ENCODE data around the gene VAX1. TPM values are rescaled to one million over a fixed set of nuclear protein-coding genes. Genes with fewer than 3 reads are reported as not detected.

Gene VAX1
- total RNA-seq, 1 donor from 2014 or later: not detected

DNA sequence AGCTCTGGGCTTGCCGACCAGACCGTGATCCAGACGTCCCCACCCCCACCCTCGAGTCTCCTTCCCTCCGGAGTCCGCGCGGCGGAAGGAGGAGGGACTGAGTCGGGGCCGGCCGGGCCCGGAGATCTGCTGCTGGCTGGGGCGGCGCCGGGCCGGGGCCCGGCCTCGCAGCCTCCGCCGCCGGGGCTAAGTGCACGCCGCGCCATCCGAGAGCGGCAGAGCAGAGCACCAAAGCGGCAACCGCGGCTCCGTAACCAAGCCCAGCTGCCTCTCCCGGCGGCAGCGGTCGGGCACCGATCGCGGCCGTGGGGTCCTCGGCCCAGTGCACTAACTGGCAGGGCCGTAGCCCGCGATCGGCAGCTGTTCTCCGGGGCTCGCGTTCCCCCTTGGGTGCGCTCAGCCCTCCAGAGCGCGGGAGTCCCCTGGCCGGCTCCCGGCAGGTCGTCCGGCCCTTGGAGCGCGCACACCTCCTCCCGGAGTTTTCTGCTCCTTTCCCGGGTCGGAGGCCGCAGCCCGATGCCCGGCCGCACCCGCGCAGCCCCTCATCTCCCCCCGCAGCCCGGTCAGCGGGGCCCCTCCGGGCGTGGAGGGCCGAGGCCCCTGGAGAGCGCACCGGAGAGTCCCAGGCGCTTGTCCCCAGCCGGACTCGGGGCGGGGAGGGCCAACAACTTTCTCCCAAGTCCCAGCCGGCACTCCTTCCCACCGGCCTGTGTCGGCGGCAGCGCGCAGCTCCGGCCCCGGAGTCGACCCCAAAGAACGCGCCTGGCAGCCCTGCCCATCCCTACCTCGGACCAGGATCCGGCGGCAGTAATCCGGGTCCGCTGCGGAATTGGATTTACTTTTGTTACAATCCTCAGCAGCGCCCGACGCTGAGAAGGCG is 799 bp downstream of the VAX1 start:
- Mint-ChIP-seq H3K36me3 (ENCODE audit: low read depth) (peaks cover under 1% of the 10 kb centered on the region), H3K4me1 (ENCODE audit: low read depth) (no peaks in the 10 kb centered on the region), H3K27me3 (ENCODE audit: insufficient read depth) (peaks cover 68% of the 10 kb centered on the region), H3K4me3 (no peak overlapping the region), H3K9me3 (no peaks in the 10 kb centered on the region), H3K27ac (peak overlapping the region; percentile 79)
- DNase-seq (ENCODE audit: low spot score): no peak
- intact Hi-C loops (cut with micrococcal nuclease): loop anchor here (1.0 kb wide), 1 partner anchor 415 kb away; no protein-coding TSS in a partner anchor

DNA sequence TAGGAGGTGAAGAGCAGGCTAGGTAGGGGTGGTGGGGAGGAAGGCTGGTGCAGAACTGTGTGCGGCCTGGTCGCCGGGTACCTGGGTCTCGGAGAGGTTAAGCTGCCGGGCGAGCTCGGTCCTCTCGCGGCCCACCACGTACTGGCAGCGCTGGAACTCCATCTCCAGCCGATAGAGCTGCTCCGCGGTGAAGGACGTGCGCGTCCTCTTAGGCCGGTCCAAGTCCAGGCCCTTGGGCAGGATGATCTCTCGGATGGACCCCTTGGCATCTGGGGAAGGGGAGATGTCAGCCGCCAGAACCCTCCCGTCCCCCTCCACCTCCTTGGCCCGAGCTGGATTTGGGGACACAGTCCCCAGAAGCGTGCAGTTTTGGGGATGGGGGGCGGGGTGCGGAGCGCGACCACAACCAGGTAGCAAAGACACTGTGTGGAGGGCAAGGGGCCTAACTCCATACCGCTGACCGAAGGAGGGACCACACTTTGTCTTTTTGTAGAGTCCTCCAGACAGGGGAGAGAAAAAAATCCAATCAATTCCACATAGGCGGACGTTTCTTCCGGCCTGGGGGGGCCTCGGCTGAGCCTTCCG is 1.6 kb downstream of the VAX1 start:
- H3K27me3 Mint-ChIP-seq (ENCODE audit: insufficient read depth): peaks cover 68% of the 10 kb centered on the region
- peaks cover 1% of the 10 kb centered on the region for H3K36me3 Mint-ChIP-seq (ENCODE audit: low read depth)
- H3K9me3 Mint-ChIP-seq: no peaks in the 10 kb centered on the region
- H3K27ac Mint-ChIP-seq: peak overlapping the region; percentile 36
- no peak overlapping the region for H3K4me3 Mint-ChIP-seq
- H3K4me1 Mint-ChIP-seq (ENCODE audit: low read depth): no peaks in the 10 kb centered on the region
- intact Hi-C loops (cut with micrococcal nuclease): no loop called here
- no peak for DNase-seq (ENCODE audit: low spot score)

DNA sequence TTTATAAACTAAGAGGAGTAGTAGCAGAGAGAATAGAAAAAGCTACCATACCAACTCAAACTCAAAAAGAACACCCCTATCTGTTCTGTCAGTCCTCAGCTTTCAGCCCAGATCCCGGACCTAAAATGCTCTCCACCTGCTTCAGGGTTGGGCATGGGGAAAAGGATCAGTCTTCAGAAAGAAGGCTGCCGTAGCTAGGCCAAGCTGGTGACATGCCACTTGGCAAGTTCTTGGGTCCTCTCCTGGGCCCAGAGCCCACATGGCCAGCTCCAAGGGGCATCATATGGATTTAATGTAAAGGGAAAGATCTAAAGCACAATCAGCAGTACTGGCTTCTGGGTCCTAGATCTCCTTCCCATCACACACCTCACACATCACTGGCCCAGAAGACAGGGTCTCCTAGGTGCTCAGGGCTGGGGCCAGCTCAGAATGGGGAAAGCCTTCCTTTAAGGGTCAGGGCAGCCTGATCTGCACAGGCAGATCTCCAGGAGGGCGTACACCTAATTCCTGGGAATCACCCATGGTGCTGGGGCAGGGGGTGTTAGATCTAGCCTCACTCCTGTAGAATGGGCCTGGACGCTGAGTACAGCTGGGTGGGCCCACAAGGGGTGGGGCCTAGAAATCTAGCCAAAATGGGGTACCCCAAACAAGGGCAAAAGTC is 2.5 kb downstream of the VAX1 start:
- no peak for DNase-seq (ENCODE audit: low spot score)
- intact Hi-C loops (cut with micrococcal nuclease): no loop called here
- peaks cover 68% of the 10 kb centered on the region for H3K27me3 Mint-ChIP-seq (ENCODE audit: insufficient read depth)
- no peaks in the 10 kb centered on the region for H3K9me3 Mint-ChIP-seq
- H3K36me3 Mint-ChIP-seq (ENCODE audit: low read depth): peaks cover 1% of the 10 kb centered on the region
- H3K4me1 Mint-ChIP-seq (ENCODE audit: low read depth): no peaks in the 10 kb centered on the region
- H3K27ac Mint-ChIP-seq: peak overlapping the region; percentile 44
- no peak overlapping the region for H3K4me3 Mint-ChIP-seq

DNA sequence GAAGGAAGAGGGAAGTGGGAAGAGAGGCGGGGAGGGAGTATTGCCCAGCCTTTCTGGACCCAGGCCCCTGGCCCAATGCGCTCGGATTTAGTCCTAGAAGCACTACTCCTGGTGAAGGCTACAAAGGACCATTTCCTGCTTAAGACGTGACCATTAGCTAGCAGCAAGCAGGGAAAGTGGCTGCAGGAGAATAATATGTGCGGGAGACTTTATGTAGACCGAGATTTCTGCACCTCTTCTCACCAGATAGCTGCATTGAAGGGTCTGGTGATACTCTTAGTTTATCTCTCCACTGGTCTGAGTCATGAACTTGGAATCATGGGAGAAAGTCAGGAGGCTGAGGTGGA is 3.1 kb downstream of the VAX1 start:
- H3K27me3 Mint-ChIP-seq (ENCODE audit: insufficient read depth): peaks cover 74% of the 10 kb centered on the region
- H3K4me1 Mint-ChIP-seq (ENCODE audit: low read depth): no peaks in the 10 kb centered on the region
- H3K4me3 Mint-ChIP-seq: no peak overlapping the region
- H3K36me3 Mint-ChIP-seq (ENCODE audit: low read depth): peaks cover 1% of the 10 kb centered on the region
- H3K9me3 Mint-ChIP-seq: no peaks in the 10 kb centered on the region
- no peak for DNase-seq (ENCODE audit: low spot score)
- H3K27ac Mint-ChIP-seq: peak overlapping the region; percentile 52
- intact Hi-C loops (cut with micrococcal nuclease): no loop called here

DNA sequence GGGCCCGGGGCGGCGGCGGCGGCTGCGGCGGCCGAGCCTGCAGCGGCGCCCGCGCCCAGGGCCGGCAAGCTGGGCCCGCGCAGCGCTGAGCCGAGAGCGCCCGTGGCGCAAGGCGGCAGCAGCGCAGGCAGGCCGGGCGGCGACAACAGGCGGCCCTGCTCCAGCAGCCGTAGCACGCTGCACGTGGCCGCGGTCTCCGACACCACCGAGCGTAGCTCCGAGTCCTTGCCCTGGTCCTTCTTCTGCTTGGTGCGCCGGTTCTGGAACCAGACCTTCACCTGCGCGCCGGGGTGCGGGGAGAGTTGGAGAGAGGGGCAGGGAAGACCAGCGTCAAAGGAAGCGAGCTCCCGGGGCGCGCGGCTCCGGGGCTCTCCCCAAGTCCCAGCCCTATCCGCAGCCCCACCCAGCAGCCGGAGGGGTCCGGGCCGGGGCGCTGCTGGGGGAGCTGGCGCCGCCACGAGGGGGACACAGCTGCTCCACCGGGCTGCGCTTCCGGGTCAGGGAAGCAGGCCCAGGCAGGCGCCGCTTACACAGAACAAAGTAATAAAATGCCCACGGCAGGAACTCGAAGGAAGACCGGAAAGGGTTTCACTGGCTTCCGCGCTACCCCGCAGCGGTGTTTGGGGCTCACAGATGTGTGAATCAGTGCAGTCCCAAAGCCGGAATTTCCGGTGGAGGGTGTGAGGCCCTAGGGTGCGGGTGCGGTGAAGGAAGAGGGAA is 3.6 kb downstream of the VAX1 start:
- H3K27ac Mint-ChIP-seq: no peak overlapping the region
- intact Hi-C loops (cut with micrococcal nuclease): no loop called here
- H3K4me1 Mint-ChIP-seq (ENCODE audit: low read depth): no peaks in the 10 kb centered on the region
- no peaks in the 10 kb centered on the region for H3K9me3 Mint-ChIP-seq
- DNase-seq (ENCODE audit: low spot score): no peak
- peaks cover 1% of the 10 kb centered on the region for H3K36me3 Mint-ChIP-seq (ENCODE audit: low read depth)
- H3K4me3 Mint-ChIP-seq: no peak overlapping the region
- H3K27me3 Mint-ChIP-seq (ENCODE audit: insufficient read depth): peaks cover 80% of the 10 kb centered on the region

DNA sequence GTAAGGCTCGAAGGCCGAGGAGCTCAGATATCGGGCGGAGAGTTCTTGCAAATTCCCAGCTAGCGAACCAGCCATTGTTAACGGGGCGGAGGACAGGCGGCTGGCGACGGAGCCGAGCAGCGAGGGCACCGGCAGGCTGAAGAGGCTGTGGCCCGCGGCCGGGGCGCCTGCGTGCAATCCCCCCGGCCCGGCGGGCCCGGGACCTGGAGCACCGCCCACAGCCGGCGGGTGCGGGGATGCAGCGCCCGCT is 4.1 kb downstream of the VAX1 start:
- Mint-ChIP-seq H3K9me3 (no peaks in the 10 kb centered on the region), H3K27me3 (ENCODE audit: insufficient read depth) (peaks cover 80% of the 10 kb centered on the region), H3K36me3 (ENCODE audit: low read depth) (peaks cover 1% of the 10 kb centered on the region), H3K27ac (no peak overlapping the region), H3K4me3 (no peak overlapping the region), H3K4me1 (ENCODE audit: low read depth) (no peaks in the 10 kb centered on the region)
- intact Hi-C loops (cut with micrococcal nuclease): no loop called here
- DNase-seq (ENCODE audit: low spot score): no peak

DNA sequence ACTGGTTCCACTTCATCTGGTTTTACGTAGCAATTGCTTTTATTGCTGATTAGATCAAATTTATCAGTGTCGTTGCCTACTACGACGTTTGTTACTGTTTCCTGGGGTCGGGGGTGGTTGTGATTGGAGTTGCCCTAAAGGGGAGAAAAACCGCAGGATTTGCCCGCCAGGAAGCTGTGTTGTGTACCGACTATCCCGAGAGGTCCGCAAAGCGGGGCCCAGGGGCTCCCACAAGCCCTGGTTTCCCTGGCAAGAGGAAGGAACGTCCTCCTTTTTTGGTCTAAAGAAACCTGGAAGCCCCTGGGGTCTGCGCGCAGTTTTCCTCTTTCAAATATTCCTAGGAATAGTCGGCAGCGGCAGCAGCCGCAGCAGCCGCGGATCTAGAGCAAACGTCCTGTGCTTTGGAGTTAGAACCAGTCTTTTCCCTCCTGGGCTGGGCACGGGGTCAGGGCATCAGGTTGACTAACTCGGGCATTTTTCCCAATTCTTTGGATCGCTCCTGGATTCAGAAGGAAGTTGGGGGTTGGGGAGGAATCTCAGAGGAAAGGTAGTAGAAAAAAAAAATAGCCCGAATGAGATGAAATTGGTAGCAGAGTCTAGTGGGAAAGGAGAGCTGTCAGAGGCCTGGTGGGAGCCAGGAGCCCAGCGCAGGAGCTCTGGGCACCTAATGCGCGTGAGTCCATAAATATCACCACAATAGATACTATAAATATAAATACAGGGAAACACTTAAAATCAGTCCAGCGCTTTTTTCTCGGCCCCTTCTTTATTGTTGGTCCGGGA is 4.6 kb downstream of the VAX1 start:
- Mint-ChIP-seq H3K36me3 (ENCODE audit: low read depth) (peaks cover 1% of the 10 kb centered on the region), H3K4me1 (ENCODE audit: low read depth) (no peaks in the 10 kb centered on the region), H3K27me3 (ENCODE audit: insufficient read depth) (peaks cover 80% of the 10 kb centered on the region), H3K9me3 (no peaks in the 10 kb centered on the region), H3K4me3 (no peak overlapping the region), H3K27ac (peak overlapping the region; percentile 82)
- DNase-seq (ENCODE audit: low spot score): no peak
- intact Hi-C loops (cut with micrococcal nuclease): loop anchor here (1.0 to 2.0 kb wide), 2 partner anchors 32 to 415 kb away; no protein-coding TSS in a partner anchor

DNA sequence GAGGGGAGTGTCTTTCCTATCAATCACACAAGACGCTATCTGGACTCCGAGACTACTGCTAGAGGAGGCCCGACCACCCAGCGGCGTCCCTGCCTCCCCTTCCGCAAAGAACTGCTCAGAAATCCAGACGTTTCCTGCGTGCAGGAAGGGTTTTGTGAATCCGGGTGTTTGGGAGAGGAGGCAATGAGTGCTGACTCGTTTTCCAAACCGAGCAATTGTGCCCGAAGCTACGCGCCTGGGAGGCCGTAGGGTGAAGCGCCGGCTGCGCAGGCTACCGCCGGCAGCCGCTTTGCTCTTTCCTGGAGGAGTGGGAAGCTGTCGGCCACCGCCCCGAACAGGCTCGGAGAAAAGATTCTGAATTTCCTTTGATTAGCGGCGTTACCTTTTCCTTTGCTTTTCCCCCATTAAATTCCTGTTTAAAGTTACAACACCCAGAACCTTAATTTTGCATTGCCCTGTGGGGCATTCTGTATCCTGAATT is 5.3 kb downstream of the VAX1 start:
- no peak overlapping the region for H3K4me3 Mint-ChIP-seq
- intact Hi-C loops (cut with micrococcal nuclease): loop anchor here (1.0 to 2.0 kb wide), 2 partner anchors 33 to 416 kb away; no protein-coding TSS in a partner anchor
- H3K36me3 Mint-ChIP-seq (ENCODE audit: low read depth): peaks cover 1% of the 10 kb centered on the region
- no peaks in the 10 kb centered on the region for H3K9me3 Mint-ChIP-seq
- H3K27ac Mint-ChIP-seq: peak overlapping the region; percentile 44
- DNase-seq (ENCODE audit: low spot score): no peak
- no peaks in the 10 kb centered on the region for H3K4me1 Mint-ChIP-seq (ENCODE audit: low read depth)
- peaks cover 77% of the 10 kb centered on the region for H3K27me3 Mint-ChIP-seq (ENCODE audit: insufficient read depth)

DNA sequence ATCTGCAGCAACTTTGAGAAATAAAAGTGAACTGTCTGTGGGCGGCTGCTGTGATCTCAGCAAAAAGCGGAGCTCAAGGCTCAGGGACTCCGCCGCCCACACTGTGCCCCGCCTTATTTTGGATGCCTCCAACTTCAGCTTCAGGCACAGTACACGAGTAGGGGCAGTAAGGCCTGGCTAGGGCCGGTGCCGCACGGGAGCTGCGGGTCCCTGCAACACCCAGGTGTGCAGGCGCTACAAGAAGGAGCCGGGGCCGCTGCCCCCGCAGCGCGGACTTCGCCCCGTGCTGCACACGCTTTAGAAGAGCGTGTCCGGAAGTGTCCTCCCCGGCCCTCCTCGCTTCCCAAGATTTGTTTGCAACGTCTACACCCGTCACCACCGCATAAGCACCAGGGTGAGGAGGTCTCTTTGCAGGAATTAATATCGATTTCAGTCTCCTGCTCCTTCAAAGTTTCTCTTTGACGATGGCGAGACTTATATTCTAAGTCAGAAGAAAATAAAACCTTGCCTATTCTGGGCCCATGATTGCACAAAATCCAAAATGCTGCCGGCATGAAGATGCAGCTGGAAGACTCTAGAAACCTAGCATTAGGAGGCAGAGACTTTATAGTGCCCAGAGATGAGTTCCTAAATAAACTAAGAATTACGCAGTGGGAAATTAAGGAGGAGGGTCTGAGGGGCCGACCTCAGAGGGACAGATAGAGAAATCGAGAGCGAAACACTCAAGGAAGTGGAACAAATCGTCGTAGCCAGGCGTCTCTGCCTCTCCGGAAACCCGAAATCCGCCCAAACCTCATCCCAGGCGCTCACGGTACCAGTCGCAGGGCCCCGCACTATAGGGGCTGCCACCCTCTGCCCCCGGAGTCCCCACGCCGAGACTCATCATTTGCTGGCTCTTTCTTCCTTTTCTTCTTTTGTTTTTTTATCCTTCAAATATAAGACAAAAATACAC is 6.4 kb downstream of the VAX1 start:
- Mint-ChIP-seq H3K36me3 (ENCODE audit: low read depth) (peaks cover 1% of the 10 kb centered on the region), H3K27ac (peak overlapping the region; percentile 53), H3K27me3 (ENCODE audit: insufficient read depth) (peaks cover 76% of the 10 kb centered on the region), H3K4me3 (no peak overlapping the region), H3K4me1 (ENCODE audit: low read depth) (no peaks in the 10 kb centered on the region), H3K9me3 (no peaks in the 10 kb centered on the region)
- intact Hi-C loops (cut with micrococcal nuclease): loop anchor here (2.0 kb wide), 1 partner anchor 417 kb away; no protein-coding TSS in a partner anchor
- DNase-seq (ENCODE audit: low spot score): no peak

DNA sequence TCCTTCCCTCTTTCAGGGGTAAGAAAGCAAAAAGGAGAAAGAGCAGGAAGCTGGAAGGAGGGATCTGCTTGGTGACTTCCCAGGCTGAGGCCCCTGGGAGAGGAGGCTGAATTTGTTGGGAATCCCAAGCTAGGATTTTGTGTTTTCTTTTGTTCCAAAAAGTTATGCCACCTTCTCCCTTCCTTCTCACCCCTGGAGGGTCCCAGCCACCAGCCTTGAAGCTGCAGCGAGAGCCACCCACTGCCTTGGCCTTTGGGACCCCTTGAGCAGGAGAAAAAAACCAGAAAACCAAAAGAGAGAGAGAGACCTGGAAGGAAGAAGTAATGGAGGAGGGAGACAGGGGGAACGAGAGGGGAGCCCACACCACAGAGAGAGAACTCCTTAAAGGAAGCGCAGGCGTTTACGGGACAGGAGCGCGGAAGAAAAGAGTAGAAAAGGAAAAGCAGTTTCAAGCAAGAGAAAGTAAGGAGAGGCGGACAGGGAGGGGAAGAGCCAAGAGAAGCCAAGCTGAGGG is 7.2 kb downstream of the VAX1 start:
- Mint-ChIP-seq H3K4me1 (ENCODE audit: low read depth) (no peaks in the 10 kb centered on the region), H3K27ac (no peak overlapping the region), H3K4me3 (no peak overlapping the region), H3K27me3 (ENCODE audit: insufficient read depth) (peaks cover 69% of the 10 kb centered on the region), H3K9me3 (no peaks in the 10 kb centered on the region), H3K36me3 (ENCODE audit: low read depth) (peaks cover 1% of the 10 kb centered on the region)
- intact Hi-C loops (cut with micrococcal nuclease): no loop called here
- DNase-seq (ENCODE audit: low spot score): no peak

DNA sequence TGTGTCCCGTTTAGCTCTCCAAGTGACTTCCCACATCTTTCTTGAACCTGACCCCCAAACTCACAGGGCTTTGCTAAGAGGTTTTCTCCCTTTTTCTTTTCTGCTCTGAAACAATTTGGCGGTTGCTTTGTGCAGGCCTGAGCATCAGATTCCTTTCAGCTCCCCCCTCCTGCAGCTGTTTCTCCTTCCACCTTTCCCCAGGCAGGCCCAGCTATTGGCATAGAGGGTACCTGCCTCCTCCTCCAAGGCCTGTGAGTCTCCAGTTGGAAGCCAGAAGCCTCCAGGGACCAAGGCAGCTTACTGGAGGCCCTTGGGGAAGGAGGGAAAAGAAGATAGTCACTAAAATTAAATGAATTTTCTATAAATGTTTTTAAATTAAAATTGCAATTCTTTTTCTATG is 7.7 kb downstream of the VAX1 start:
- no peak for DNase-seq (ENCODE audit: low spot score)
- intact Hi-C loops (cut with micrococcal nuclease): no loop called here
- H3K27ac Mint-ChIP-seq: no peak overlapping the region
- no peaks in the 10 kb centered on the region for H3K4me1 Mint-ChIP-seq (ENCODE audit: low read depth)
- no peaks in the 10 kb centered on the region for H3K9me3 Mint-ChIP-seq
- H3K4me3 Mint-ChIP-seq: no peak overlapping the region
- peaks cover 63% of the 10 kb centered on the region for H3K27me3 Mint-ChIP-seq (ENCODE audit: insufficient read depth)
- H3K36me3 Mint-ChIP-seq (ENCODE audit: low read depth): peaks cover 1% of the 10 kb centered on the region
